ENCODE data around the gene IP6K1.

Gene IP6K1

DNA sequence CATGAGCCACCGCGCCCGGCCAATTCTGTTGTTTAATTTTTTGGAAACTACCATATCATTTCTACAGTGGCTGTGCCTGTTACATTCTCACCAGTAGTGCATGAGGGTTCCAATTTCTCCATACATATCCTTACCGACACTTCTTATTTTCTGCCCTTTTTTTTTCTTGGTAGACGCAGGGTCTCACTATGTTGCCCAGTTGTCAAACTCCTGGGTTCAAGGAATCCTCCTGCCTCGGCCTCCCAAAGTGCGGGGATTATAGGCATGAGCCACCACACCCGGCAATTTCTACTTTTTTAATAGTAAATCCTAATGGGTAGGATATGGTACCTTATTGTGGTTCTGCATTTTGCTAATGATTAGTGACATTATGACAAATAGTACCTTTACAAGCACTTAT is 76.5 kb downstream of the IP6K1 start:
- no peak overlapping the region for H2AFZ ChIP-seq (ENCODE audit: low read depth, low read length)
- H3K4me1 ChIP-seq (ENCODE audit: insufficient read depth, low read length): peaks cover 12% of the 10 kb centered on the region
- DNase-seq (no peak), ATAC-seq (ENCODE audit: insufficient read depth, low read depth) (no peak)
- H3K4me2 ChIP-seq (ENCODE audit: insufficient read depth, low read length): no peak overlapping the region
- H3K36me3 ChIP-seq (ENCODE audit: insufficient read depth, low read length): peaks cover 29% of the 10 kb centered on the region
- no peaks in the 10 kb centered on the region for H3K79me2 ChIP-seq (ENCODE audit: insufficient read depth, low read length)
- H3K4me3 ChIP-seq (ENCODE audit: low read depth in 1 of 2, low read length in 2 of 2): no peak overlapping the region
- H3K27me3 ChIP-seq (ENCODE audit: insufficient read depth, low read length, poor library complexity): no peaks in the 10 kb centered on the region
- H3K9ac ChIP-seq (ENCODE audit: low read depth, low read length): no peak overlapping the region
- H3K27ac ChIP-seq (ENCODE audit: low read length): no peak overlapping the region
- H4K20me1 ChIP-seq (ENCODE audit: insufficient read depth, low read length): no peaks in the 10 kb centered on the region; the same call in 1 of the 2 replicates
- TF ChIP-seq EZH2 (IDR thresholded peaks at IDR 0.05; ENCODE audit: borderline replicate concordance, low read depth, low read length, severe bottlenecking): no peak
- TF ChIP-seq, protein P1, sequence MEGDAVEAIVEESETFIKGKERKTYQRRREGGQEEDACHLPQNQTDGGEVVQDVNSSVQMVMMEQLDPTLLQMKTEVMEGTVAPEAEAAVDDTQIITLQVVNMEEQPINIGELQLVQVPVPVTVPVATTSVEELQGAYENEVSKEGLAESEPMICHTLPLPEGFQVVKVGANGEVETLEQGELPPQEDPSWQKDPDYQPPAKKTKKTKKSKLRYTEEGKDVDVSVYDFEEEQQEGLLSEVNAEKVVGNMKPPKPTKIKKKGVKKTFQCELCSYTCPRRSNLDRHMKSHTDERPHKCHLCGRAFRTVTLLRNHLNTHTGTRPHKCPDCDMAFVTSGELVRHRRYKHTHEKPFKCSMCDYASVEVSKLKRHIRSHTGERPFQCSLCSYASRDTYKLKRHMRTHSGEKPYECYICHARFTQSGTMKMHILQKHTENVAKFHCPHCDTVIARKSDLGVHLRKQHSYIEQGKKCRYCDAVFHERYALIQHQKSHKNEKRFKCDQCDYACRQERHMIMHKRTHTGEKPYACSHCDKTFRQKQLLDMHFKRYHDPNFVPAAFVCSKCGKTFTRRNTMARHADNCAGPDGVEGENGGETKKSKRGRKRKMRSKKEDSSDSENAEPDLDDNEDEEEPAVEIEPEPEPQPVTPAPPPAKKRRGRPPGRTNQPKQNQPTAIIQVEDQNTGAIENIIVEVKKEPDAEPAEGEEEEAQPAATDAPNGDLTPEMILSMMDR (IDR thresholded peaks at IDR 0.05; ENCODE audit: borderline replicate concordance, extremely low read depth, low read length, poor library complexity, severe bottlenecking): no peak
- H3K9me3 ChIP-seq (ENCODE audit: insufficient read depth, low read length, severe bottlenecking): no peaks in the 10 kb centered on the region

DNA sequence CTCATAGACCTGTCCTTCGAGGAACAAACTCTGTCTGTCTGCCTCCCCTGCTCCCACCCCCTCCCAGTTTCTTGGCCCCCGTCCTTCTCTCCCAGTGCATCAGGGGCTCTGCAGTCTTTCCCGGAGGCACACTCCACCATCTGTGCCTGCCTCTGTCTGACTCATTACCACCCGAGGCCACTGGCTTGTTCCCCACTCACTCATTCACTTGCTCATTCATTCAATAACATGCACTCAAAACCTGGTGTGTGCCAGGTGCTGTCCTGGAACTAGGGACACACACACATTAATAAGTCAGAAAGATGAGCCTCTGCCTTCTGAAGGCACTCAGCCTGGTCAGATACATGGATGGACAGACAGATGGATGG is 79.2 kb downstream of the IP6K1 start:
- ATAC-seq (ENCODE audit: insufficient read depth, low read depth): no peak
- no peak overlapping the region for H3K4me2 ChIP-seq (ENCODE audit: insufficient read depth, low read length)

DNA sequence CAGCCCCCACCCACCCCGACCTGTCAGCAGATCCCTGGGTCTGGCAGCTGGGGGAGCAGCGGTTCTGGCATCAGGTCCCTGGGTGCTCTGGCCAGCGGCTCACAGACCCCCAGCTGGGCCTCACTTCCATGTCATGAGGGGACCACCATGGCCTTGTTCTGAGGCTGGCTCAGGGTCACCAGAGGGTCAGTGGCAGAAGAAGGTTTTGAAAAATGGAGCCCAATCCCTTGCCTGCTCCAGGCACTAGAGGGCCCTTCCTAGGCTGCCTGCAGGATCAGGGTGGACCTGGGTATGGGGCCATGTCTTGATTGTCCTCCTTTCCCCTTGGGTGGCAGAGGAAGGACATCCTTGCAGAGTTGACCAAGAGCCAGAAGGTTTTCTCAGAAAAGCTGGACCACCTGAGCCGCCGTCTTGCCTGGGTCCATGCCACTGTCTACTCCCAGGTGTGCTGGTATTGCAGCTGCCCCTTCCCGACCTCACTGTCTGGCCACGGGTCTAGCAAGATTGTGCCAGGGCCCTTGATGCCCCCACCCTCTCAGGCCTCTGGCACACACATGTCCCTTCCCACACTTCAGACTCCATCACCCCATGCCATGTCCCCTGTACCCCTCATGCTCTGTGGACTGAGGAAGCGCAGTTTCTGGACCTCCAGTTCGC is 79.8 kb downstream of the IP6K1 start:
- Histone ChIP-seq H3K4me3 (ENCODE audit: low read depth in 1 of 2, low read length in 2 of 2) (no peak overlapping the region), H3K4me2 (ENCODE audit: insufficient read depth, low read length) (no peak overlapping the region), H3K9me3 (ENCODE audit: insufficient read depth, low read length, severe bottlenecking) (no peaks in the 10 kb centered on the region), H3K27me3 (ENCODE audit: insufficient read depth, low read length, poor library complexity) (no peaks in the 10 kb centered on the region), H3K9ac (ENCODE audit: low read depth, low read length) (no peak overlapping the region), H3K79me2 (ENCODE audit: insufficient read depth, low read length) (no peaks in the 10 kb centered on the region), H3K4me1 (ENCODE audit: insufficient read depth, low read length) (no peaks in the 10 kb centered on the region), H3K36me3 (ENCODE audit: insufficient read depth, low read length) (peaks cover 44% of the 10 kb centered on the region), H4K20me1 (ENCODE audit: insufficient read depth, low read length) (peaks cover 4% of the 10 kb centered on the region; the same call in 1 of the 2 replicates), H2AFZ (ENCODE audit: low read depth, low read length) (no peak overlapping the region), H3K27ac (ENCODE audit: low read length) (no peak overlapping the region)
- DNase-seq (no peak), ATAC-seq (ENCODE audit: insufficient read depth, low read depth) (no peak)
- no peak for TF ChIP-seq EZH2 (IDR thresholded peaks at IDR 0.05; ENCODE audit: borderline replicate concordance, low read depth, low read length, severe bottlenecking)
- TF ChIP-seq, protein P1 (IDR thresholded peaks at IDR 0.05; ENCODE audit: borderline replicate concordance, extremely low read depth, low read length, poor library complexity, severe bottlenecking): no peak

More for the DNA sequence above, 79.2 kb downstream of the IP6K1 start:
- Histone ChIP-seq H3K9ac (ENCODE audit: low read depth, low read length) (no peak overlapping the region), H3K9me3 (ENCODE audit: insufficient read depth, low read length, severe bottlenecking) (no peaks in the 10 kb centered on the region), H3K4me3 (ENCODE audit: low read depth in 1 of 2, low read length in 2 of 2) (no peak overlapping the region), H3K79me2 (ENCODE audit: insufficient read depth, low read length) (no peaks in the 10 kb centered on the region), H3K4me1 (ENCODE audit: insufficient read depth, low read length) (no peaks in the 10 kb centered on the region), H3K27ac (ENCODE audit: low read length) (no peak overlapping the region), H3K36me3 (ENCODE audit: insufficient read depth, low read length) (peaks cover 39% of the 10 kb centered on the region), H4K20me1 (ENCODE audit: insufficient read depth, low read length) (peaks cover 4% of the 10 kb centered on the region; the same call in 1 of the 2 replicates), H2AFZ (ENCODE audit: low read depth, low read length) (no peak overlapping the region), H3K27me3 (ENCODE audit: insufficient read depth, low read length, poor library complexity) (no peaks in the 10 kb centered on the region)
- TF ChIP-seq EZH2 (IDR thresholded peaks at IDR 0.05; ENCODE audit: borderline replicate concordance, low read depth, low read length, severe bottlenecking): no peak
- TF ChIP-seq, protein P1 (IDR thresholded peaks at IDR 0.05; ENCODE audit: borderline replicate concordance, extremely low read depth, low read length, poor library complexity, severe bottlenecking): no peak
- no peak for DNase-seq
